GM12878 (cell line): ENCODE results near the gene MT1H. TPM values are rescaled to one million over a fixed set of nuclear protein-coding genes. Genes with fewer than 3 reads are reported as not detected.

ENCODE experiments used
- ATAC-seq: fragments of 200-7000 bp; cut with Tn5 transposase; 3 replicates; pipeline ENCODE4 v1.9.1; 2020; ENCODE audit warnings: mild to moderate bottlenecking, moderate library complexity
- BruUV-seq: library from RNA; stranded (reverse); fragments of 400-500 nt; replicated peaks from 2 replicates; lab custom pipeline; 2021; lab: Mats Ljungman, UMichigan
- CTCF ChIA-PET: fragments of 300-600 bp; sonication (Branson Sonifier 250); formaldehyde crosslinking; extraction: SDS; loops from one replicate; lab custom pipeline; 2021; ENCODE audit warnings: inconsistent platforms; lab: Yijun Ruan, JAX
- POLR2A ChIA-PET: fragments of 350-600 bp; formaldehyde crosslinking; extraction: SDS; loops from one replicate; lab custom pipeline; 2021; ENCODE audit warnings: inconsistent platforms; lab: Charles Lee
- RAD21 ChIA-PET: fragments of 300-600 bp; sonication (Branson Sonifier 250); formaldehyde crosslinking; loops from one replicate; lab custom pipeline; 2023; ENCODE audit warnings: antibody characterized with exemption; ENCODE audit not compliant: unreplicated experiment; lab: Charles Lee
- SMC1A ChIA-PET: fragments of 300-600 bp; sonication (Branson Sonifier 250); formaldehyde crosslinking; loops from one replicate; lab custom pipeline; 2023; ENCODE audit not compliant: unreplicated experiment, uncharacterized antibody; lab: Charles Lee
- DNase-seq: peaks from one replicate; pipeline ENCODE4 v3.0.0-alpha.2; 2011; ENCODE audit warnings: low read depth, low spot score
- FAIRE-seq: peaks from 3 replicates; lab custom pipeline; 2011; peaks lifted over from hg19 to GRCh38; lab: Jason Lieb, UNC
- H2AFZ ChIP-seq: 2 replicates; pipeline ENCODE4 v1.6.0; 2011; ENCODE audit warnings: low read depth, low read length, control low read depth; ENCODE audit not compliant: control insufficient read depth
- H3K27ac ChIP-seq: 2 replicates; pipeline ENCODE4 v1.5.1; 2011; ENCODE audit warnings: control low read depth; ENCODE audit not compliant: control insufficient read depth, insufficient read depth
- H3K27me3 ChIP-seq, 2 experiments: replicated peaks in 1 of 2; 2 replicates each; pipeline versions ENCODE4 v1.6.0 to v1.6.1; 2011; ENCODE audit warnings: low read length in 1 of 2; ENCODE audit not compliant: control insufficient read depth in 2 of 2, insufficient read depth in 2 of 2
- H3K36me3 ChIP-seq, 2 experiments: 2 replicates each; pipeline ENCODE4 v1.5.1; 2011; ENCODE audit warnings: low read length in 1 of 2; ENCODE audit not compliant: control insufficient read depth in 2 of 2, insufficient read depth in 2 of 2
- H3K4me1 ChIP-seq: 2 replicates; pipeline ENCODE4 v1.6.1; 2011; ENCODE audit warnings: mild to moderate bottlenecking, low read length, moderate library complexity, mixed read lengths; ENCODE audit not compliant: control insufficient read depth, insufficient read depth
- H3K4me2 ChIP-seq: 2 replicates; pipeline ENCODE4 v1.6.0; 2011; ENCODE audit warnings: control low read depth; ENCODE audit not compliant: control insufficient read depth, insufficient read depth
- H3K4me3 ChIP-seq: fragments of 200-600 bp; sonication (generic); 2 replicates; pipeline ENCODE4 v1.5.1; 2016
- H3K79me2 ChIP-seq: 2 replicates; pipeline ENCODE4 v1.6.0; 2011; ENCODE audit warnings: low read length; ENCODE audit not compliant: control insufficient read depth, insufficient read depth
- H3K9ac ChIP-seq: 2 replicates; pipeline ENCODE4 v1.8.0; 2011; ENCODE audit warnings: low read length, control low read depth, mixed read lengths; ENCODE audit not compliant: control insufficient read depth, insufficient read depth
- H3K9me3 ChIP-seq: replicated peaks from 3 replicates; pipeline ENCODE4 v1.5.1; 2011; ENCODE audit warnings: mild to moderate bottlenecking, low read length; ENCODE audit not compliant: control insufficient read depth, insufficient read depth
- H4K20me1 ChIP-seq: 2 replicates; pipeline ENCODE4 v1.6.0; 2011; ENCODE audit not compliant: control insufficient read depth, insufficient read depth
- ETV6 ChIP-seq, 2 experiments: fragments of 450-650 bp in 1 of 2; IDR thresholded peaks in 1 of 2; conservative IDR thresholded peaks in 1 of 2; 2 replicates each; pipeline ENCODE4 v1.6.1; 2014; ENCODE audit warnings: antibody characterized with exemption in 1 of 2, borderline replicate concordance in 1 of 2, low read depth in 1 of 2, mild to moderate bottlenecking in 1 of 2, moderate library complexity in 1 of 2
- MLLT1 ChIP-seq: fragments of 450-650 bp; IDR thresholded peaks from 2 replicates; pipeline ENCODE4 v1.6.1; 2016; ENCODE audit warnings: mild to moderate bottlenecking
- MYC ChIP-seq: IDR thresholded peaks from 2 replicates; pipeline ENCODE4 v1.6.1; 2011; ENCODE audit warnings: mild to moderate bottlenecking, low read length, moderate library complexity, inconsistent platforms; ENCODE audit not compliant: insufficient read depth, insufficient replicate concordance, insufficient read length, severe bottlenecking
- NBN ChIP-seq: fragments of 450-650 bp; IDR thresholded peaks from 2 replicates; pipeline ENCODE4 v1.6.1; 2016
- NR2C1 ChIP-seq: fragments of 450-650 bp; IDR thresholded peaks from 2 replicates; pipeline ENCODE4 v1.6.1; 2017; ENCODE audit warnings: antibody characterized with exemption, mild to moderate bottlenecking, moderate library complexity
- NRF1 ChIP-seq: conservative IDR thresholded peaks from 2 replicates; pipeline ENCODE4 v1.6.1; 2011; ENCODE audit warnings: mild to moderate bottlenecking, low read depth, low read length, improper control_type of control experiment
- YY1 ChIP-seq: IDR thresholded peaks from 2 replicates; pipeline ENCODE4 v1.6.1; 2011; ENCODE audit warnings: low read depth, mild to moderate bottlenecking, low read length
- WGBS: methylation state at CpG from one replicate; pipeline ENCODE4 v1.1.6; 2016; ENCODE audit warnings: low lambda C conversion rate; ENCODE audit not compliant: insufficient replicate concordance, insufficient coverage; ENCODE audit errors: missing lambda C conversion rate; 5-methylcytosine and 5-hydroxymethylcytosine counted together
- in situ Hi-C: fragments of 300-500 bp; cut with MboI; formaldehyde crosslinking; loops from 9 replicates; pipeline ENCODE4 v1.14.3; 2018; ENCODE audit warnings: mixed read lengths
- intact Hi-C: fragments of 100-400 bp; cut with micrococcal nuclease; formaldehyde crosslinking; loops from one replicate; pipeline ENCODE4 v1.14.2; 2022; ENCODE audit not compliant: unreplicated experiment
- polyA plus RNA-seq, 11 experiments: library from polyadenylated mRNA; depleted of rRNA in 4 of 11; unstranded in 6 of 11; stranded (reverse) in 5 of 11; fragments of >200 nt; fragmentation: Nextera tagmentation in 4 of 11; fragmentation: Illumina TruSeq in 1 of 11; extraction: Ambion mirVana in 4 of 11; extraction: Trizol in 1 of 11; gene quantifications; 1 replicate in 1 of 11; 2 replicates in 10 of 11; pipeline versions ENCODE4 v1.2.1 to v1.2.3, GENCODE V29; 2011 to 2016; ENCODE audit warnings: inconsistent platforms in 2 of 11, missing spikeins in 2 of 11, low read depth in 1 of 11
- total RNA-seq, 4 experiments: library from RNA; depleted of rRNA in 3 of 4; stranded (reverse); fragments of >200 nt in 3 of 4; fragmentation: Illumina TruSeq in 1 of 4; extraction: Trizol in 1 of 4; gene quantifications; 2 replicates each; pipeline versions ENCODE4 v1.2.1 to v1.2.3, GENCODE V29; 2013 to 2021

The MT1H gene
- total and polyA plus RNA-seq, 10 of the 15 experiments (the other 5 are each of a cell fraction or from before 2014, with no cell fraction given): 0.40 to 6.0 (median 1.1) TPM; not detected in 2

GRCh38 chr16:56697456-56698155 is 28.0 kb downstream of the MT1H start:
- no peaks in the 10 kb centered on the region; a peak in 1 of 4 replicates for H3K27me3 ChIP-seq
- no peak overlapping the region for H3K9ac ChIP-seq
- RAD21 ChIA-PET: no interaction called here
- TF ChIP-seq YY1 (no peak), ETV6 (conservative IDR thresholded peaks at IDR 0.05 in 1 of 2, IDR thresholded peaks at IDR 0.05 in 1 of 2; ENCODE audit: borderline replicate concordance in 1 of 2, low read depth in 1 of 2) (no peak), NR2C1 (no peak), NBN (no peak), MLLT1 (no peak), NRF1 (no peak), MYC (no peak)
- H3K9me3 ChIP-seq: no peaks in the 10 kb centered on the region; the same call in 2 of the 3 replicates
- ATAC-seq (no peak), DNase-seq (no peak), FAIRE-seq (no peak)
- H3K4me3 ChIP-seq: no peak overlapping the region
- no peaks in the 10 kb centered on the region; the same call in 1 of the 2 replicates for H3K4me1 ChIP-seq
- no TSS peak for BruUV-seq
- H3K27ac ChIP-seq: no peak overlapping the region
- no peaks in the 10 kb centered on the region for H4K20me1 ChIP-seq
- CTCF ChIA-PET: interaction anchor here (1.1 to 1.3 kb wide), 2 partner anchors 21 to 121 kb away, joined by 3 to 5 read pairs; no protein-coding TSS in a partner anchor
- intact Hi-C loops (no loop called here), in situ Hi-C loops (loop anchor here (25.0 kb wide), 1 partner anchor 760 kb away; no protein-coding TSS in a partner anchor)
- SMC1A ChIA-PET: interaction anchor here (0.5 to 1.7 kb wide), 4 partner anchors 21 to 562 kb away, joined by 3 read pairs; no protein-coding TSS in a partner anchor
- WGBS: 29% methylated on average over 5 of the region's 5 CpGs
- POLR2A ChIA-PET: interaction anchor here (0.5 kb wide), 1 partner anchor 24 kb away, joined by 3 read pairs; no protein-coding TSS in a partner anchor
- H3K4me2 ChIP-seq: no peak overlapping the region
- no peak overlapping the region for H2AFZ ChIP-seq
- H3K79me2 ChIP-seq: no peaks in the 10 kb centered on the region
- H3K36me3 ChIP-seq: no peaks in the 10 kb centered on the region
